ENCODE results near the gene GPR160. TPM values are rescaled to one million over a fixed set of nuclear protein-coding genes. Genes with fewer than 3 reads are reported as not detected.

GPR160 gene
- total RNA-seq, 1 experiment from 2014 or later = 15.7 TPM

DNA sequence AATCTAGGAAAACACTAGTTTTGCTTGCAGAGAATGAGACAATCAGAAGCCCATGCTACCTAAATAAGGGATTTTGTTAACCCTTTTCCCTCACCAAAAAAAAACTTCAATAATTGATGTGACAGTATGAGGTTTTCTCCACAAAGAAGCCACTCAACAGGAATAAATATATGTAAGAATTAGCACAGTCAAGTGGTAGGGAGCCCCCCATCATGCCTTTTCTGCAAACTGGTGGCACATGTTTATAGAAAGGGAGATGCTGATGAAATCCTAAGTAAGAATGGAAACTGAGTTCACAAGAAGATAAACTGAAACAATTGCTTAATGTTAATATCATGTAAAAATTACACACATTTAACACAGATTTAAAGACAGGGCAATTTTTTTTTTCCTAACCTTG lies 92.7 kb downstream of the GPR160 start:
- no peak for DNase-seq
- no peak for ATAC-seq
- CTCF ChIA-PET = no interaction called here
- H4K20me1 ChIP-seq (ENCODE audit: low read length) = peaks cover 2% of the 10 kb centered on the region; the same call in 1 of the 2 replicates
- H3K4me3 ChIP-seq (ENCODE audit: low read length) = no peak overlapping the region
- H3F3A ChIP-seq (ENCODE audit: low read length, unreplicated experiment) = no peaks in the 10 kb centered on the region
- BruUV-seq (replicated peaks) = no TSS peak
- POLR2A ChIA-PET (ENCODE audit: unreplicated experiment) = no interaction called here
- no peaks in the 10 kb centered on the region for H3K9me3 ChIP-seq (ENCODE audit: low read length)
- no peaks in the 10 kb centered on the region for H3K4me1 ChIP-seq (ENCODE audit: insufficient read depth, low read length)
- no peak for TF ChIP-seq EZH2phosphoT487 (IDR thresholded peaks at IDR 0.05; ENCODE audit: borderline replicate concordance, low read length)
- TF ChIP-seq, protein P1, sequence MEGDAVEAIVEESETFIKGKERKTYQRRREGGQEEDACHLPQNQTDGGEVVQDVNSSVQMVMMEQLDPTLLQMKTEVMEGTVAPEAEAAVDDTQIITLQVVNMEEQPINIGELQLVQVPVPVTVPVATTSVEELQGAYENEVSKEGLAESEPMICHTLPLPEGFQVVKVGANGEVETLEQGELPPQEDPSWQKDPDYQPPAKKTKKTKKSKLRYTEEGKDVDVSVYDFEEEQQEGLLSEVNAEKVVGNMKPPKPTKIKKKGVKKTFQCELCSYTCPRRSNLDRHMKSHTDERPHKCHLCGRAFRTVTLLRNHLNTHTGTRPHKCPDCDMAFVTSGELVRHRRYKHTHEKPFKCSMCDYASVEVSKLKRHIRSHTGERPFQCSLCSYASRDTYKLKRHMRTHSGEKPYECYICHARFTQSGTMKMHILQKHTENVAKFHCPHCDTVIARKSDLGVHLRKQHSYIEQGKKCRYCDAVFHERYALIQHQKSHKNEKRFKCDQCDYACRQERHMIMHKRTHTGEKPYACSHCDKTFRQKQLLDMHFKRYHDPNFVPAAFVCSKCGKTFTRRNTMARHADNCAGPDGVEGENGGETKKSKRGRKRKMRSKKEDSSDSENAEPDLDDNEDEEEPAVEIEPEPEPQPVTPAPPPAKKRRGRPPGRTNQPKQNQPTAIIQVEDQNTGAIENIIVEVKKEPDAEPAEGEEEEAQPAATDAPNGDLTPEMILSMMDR (conservative IDR thresholded peaks at IDR 0.05; ENCODE audit: low read depth, low read length) = no peak
- TF ChIP-seq EZH2 (IDR thresholded peaks at IDR 0.05; ENCODE audit: low read length, unreplicated experiment) = no peak
- H3K27me3 ChIP-seq (ENCODE audit: low read length) = no peaks in the 10 kb centered on the region
- intact Hi-C loops (cut with micrococcal nuclease) = no loop called here
- no peak overlapping the region for H3K27ac ChIP-seq (ENCODE audit: low read length)
- H3K79me2 ChIP-seq (ENCODE audit: low read length) = no peaks in the 10 kb centered on the region; the same call in 1 of the 2 replicates
- H3K9me2 ChIP-seq (replicated peaks; ENCODE audit: low read length) = no peaks in the 10 kb centered on the region
- peaks cover 37% of the 10 kb centered on the region for H3K36me3 ChIP-seq (ENCODE audit: low read depth, low read length)
- H2AFZ ChIP-seq (ENCODE audit: low read length) = no peak overlapping the region
- no peak overlapping the region for H3K9ac ChIP-seq (ENCODE audit: low read length)
- H3K4me2 ChIP-seq (ENCODE audit: low read length) = no peak overlapping the region

DNA sequence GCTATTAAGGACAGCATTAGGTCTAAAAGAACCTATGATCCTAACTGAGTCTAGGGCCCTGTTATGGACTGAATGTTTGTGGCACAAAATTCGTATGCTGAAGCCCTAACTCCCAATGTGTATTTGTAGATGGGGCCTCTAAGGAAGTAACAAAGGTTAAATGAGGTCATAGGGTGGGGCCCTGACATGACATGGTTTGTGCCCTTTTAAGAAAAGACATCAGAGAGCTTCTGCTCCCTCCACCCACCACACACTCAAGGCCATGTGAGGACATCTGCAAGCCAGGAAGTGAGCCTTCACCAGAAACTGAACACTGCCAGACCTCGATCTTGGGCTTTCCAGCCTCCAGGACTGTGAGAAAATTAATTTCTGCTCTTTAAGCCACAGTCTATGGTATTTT lies 94.5 kb downstream of the GPR160 start:
- CTCF ChIA-PET = no interaction called here
- no peak overlapping the region for H3K4me2 ChIP-seq (ENCODE audit: low read length)
- H3K4me1 ChIP-seq (ENCODE audit: insufficient read depth, low read length) = no peaks in the 10 kb centered on the region
- H3K36me3 ChIP-seq (ENCODE audit: low read depth, low read length) = peaks cover 44% of the 10 kb centered on the region
- H3K27me3 ChIP-seq (ENCODE audit: low read length) = no peaks in the 10 kb centered on the region
- no peak for ATAC-seq
- intact Hi-C loops (cut with micrococcal nuclease) = no loop called here
- no peak for DNase-seq
- no TSS peak for BruUV-seq (replicated peaks)
- no peaks in the 10 kb centered on the region for H3K9me3 ChIP-seq (ENCODE audit: low read length)
- no peaks in the 10 kb centered on the region for H3K9me2 ChIP-seq (replicated peaks; ENCODE audit: low read length)
- no peaks in the 10 kb centered on the region for H4K20me1 ChIP-seq (ENCODE audit: low read length)
- no peaks in the 10 kb centered on the region; the same call in 1 of the 2 replicates for H3K79me2 ChIP-seq (ENCODE audit: low read length)
- no peak overlapping the region for H3K27ac ChIP-seq (ENCODE audit: low read length)
- no peak for TF ChIP-seq EZH2 (IDR thresholded peaks at IDR 0.05; ENCODE audit: low read length, unreplicated experiment)
- TF ChIP-seq EZH2phosphoT487 (IDR thresholded peaks at IDR 0.05; ENCODE audit: borderline replicate concordance, low read length) = no peak
- TF ChIP-seq, protein P1 (conservative IDR thresholded peaks at IDR 0.05; ENCODE audit: low read depth, low read length) = no peak
- no peak overlapping the region for H3K9ac ChIP-seq (ENCODE audit: low read length)
- no peak overlapping the region for H3K4me3 ChIP-seq (ENCODE audit: low read length)
- POLR2A ChIA-PET (ENCODE audit: unreplicated experiment) = no interaction called here
- no peak overlapping the region for H2AFZ ChIP-seq (ENCODE audit: low read length)
- H3F3A ChIP-seq (ENCODE audit: low read length, unreplicated experiment) = no peaks in the 10 kb centered on the region

Other genes starting within 250 kb of the GPR160 start
- gene LRRIQ4, start 225.1 kb upstream of the GPR160 start, total RNA-seq (2014; rRNA removed) = 0.52 TPM in 1 of 2 replicates, not detected in the other
- 1.8 and 3.8 TPM in 2 replicates for gene LRRC34, start 225.1 kb upstream of the GPR160 start, total RNA-seq (2014; rRNA removed)
- 0.04 TPM in 1 of 2 replicates, not detected in the other for gene LRRC31, start 168.1 kb upstream of the GPR160 start, total RNA-seq (2014; rRNA removed)
- not detected in 2 replicates for gene SAMD7, start 126.4 kb upstream of the GPR160 start, total RNA-seq (2014; rRNA removed)
- 29.0 and 31.8 TPM in 2 replicates for gene SEC62, start 71.2 kb upstream of the GPR160 start, total RNA-seq (2014; rRNA removed)
- gene PHC3, start 143.7 kb downstream of the GPR160 start, total RNA-seq (2014; rRNA removed) = 7.5 and 16.2 TPM in 2 replicates
- gene PRKCI, start 184.4 kb downstream of the GPR160 start, total RNA-seq (2014; rRNA removed) = 39.5 and 42.2 TPM in 2 replicates

Measured in PC-3 (cell line).